Thyroid gland (tissue), 4 donors: ENCODE data around the gene GLRX. TPM values are rescaled to one million over a fixed set of nuclear protein-coding genes. Genes with fewer than 3 reads are reported as not detected.
A peak's percentile ranks its signal among the peaks of the same experiment; 100 is the strongest.

Source experiments
- DNase-seq, 2 donors: peaks; one replicate each; pipeline ENCODE4 v3.0.0-alpha.2; 2019
- H3K27ac ChIP-seq, 3 donors: fragments of 200-600 bp; sonication (generic); 1 replicate in 2 of 3; 2 replicates in 1 of 3; pipeline ENCODE4 v1.5.1; 2016 to 2019; ENCODE audit warnings: mild to moderate bottlenecking in 1 of 3, moderate library complexity in 1 of 3
- H3K27me3 ChIP-seq: fragments of 200-600 bp; sonication (generic); one replicate; pipeline ENCODE4 v1.5.1; 2019
- H3K36me3 ChIP-seq, 2 donors: fragments of 200-600 bp; sonication (generic); one replicate each; pipeline ENCODE4 v1.5.1; 2016 to 2019
- H3K4me1 ChIP-seq, 2 donors: fragments of 200-600 bp; sonication (generic); one replicate each; pipeline ENCODE4 v1.5.1; 2017 to 2019
- H3K4me3 ChIP-seq, 3 donors: fragments of 200-600 bp; sonication (generic); replicated peaks in 1 of 3; 1 replicate in 2 of 3; 2 replicates in 1 of 3; pipeline ENCODE4 v1.5.1; 2016; ENCODE audit warnings: mild to moderate bottlenecking in 1 of 3
- H3K9me3 ChIP-seq: fragments of 200-600 bp; sonication (generic); one replicate; pipeline ENCODE4 v1.5.1; 2017
- POLR2A ChIP-seq, 2 donors: fragments of 450-650 bp; IDR thresholded peaks; one replicate each; pipeline ENCODE4 v1.6.1; 2017; ENCODE audit warnings: antibody characterized with exemption in 2 of 2, mild to moderate bottlenecking in 2 of 2, moderate library complexity in 1 of 2
- WGBS, 2 donors: methylation state at CpG; one replicate each; pipeline ENCODE4 v1.1.5; 2017; 5-methylcytosine and 5-hydroxymethylcytosine counted together
- intact Hi-C: fragments of 100-400 bp; cut with DNase I; formaldehyde crosslinking; loops from one replicate; pipeline ENCODE4 v1.15.1; 2023
- total RNA-seq, 4 donors: library from RNA; depleted of rRNA; stranded (reverse); fragments of >200 nt; gene quantifications; one replicate each; pipeline ENCODE4 v1.2.3, GENCODE V29; 2016
- TF ChIP-seq, protein P1 (sequence below), 6 experiments: fragments of 200-600 bp in 3 of 6; fragments of 450-650 bp in 3 of 6; sonication (generic) in 3 of 6; IDR thresholded peaks; one replicate each; pipeline ENCODE4 v1.5.1; 2016 to 2019; ENCODE audit warnings: antibody characterized with exemption in 6 of 6, mild to moderate bottlenecking in 2 of 6, inconsistent platforms in 1 of 6, moderate library complexity in 1 of 6

Gene GLRX
- total RNA-seq, 4 donors from 2014 or later, result 30.1 to 68.7 (median 37.7) TPM

DNA sequence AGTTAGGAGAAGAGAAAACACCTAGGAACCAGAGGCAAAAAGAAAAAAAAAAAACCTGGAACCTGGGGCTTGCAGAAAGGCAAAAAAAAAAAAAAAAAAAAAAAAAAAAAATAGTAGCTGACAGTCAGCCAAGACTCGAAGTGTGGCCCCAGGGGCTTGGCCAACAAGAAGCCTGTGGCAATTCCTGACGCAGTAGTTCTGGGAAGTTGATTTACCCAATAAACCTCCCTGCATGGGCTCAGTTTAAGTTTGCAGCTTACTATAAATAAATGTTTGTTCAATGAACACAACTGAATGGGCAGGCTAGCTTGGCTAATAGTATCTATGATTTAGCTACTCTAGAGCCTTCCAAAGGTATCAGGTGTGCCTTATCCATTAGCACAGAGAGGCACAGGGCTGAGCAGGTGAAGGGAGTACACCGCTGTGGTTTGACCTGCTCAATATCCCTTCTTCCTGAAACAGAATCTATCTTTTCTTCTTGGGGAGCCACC lies 21.3 kb upstream of the GLRX start:
- TF ChIP-seq, protein P1, sequence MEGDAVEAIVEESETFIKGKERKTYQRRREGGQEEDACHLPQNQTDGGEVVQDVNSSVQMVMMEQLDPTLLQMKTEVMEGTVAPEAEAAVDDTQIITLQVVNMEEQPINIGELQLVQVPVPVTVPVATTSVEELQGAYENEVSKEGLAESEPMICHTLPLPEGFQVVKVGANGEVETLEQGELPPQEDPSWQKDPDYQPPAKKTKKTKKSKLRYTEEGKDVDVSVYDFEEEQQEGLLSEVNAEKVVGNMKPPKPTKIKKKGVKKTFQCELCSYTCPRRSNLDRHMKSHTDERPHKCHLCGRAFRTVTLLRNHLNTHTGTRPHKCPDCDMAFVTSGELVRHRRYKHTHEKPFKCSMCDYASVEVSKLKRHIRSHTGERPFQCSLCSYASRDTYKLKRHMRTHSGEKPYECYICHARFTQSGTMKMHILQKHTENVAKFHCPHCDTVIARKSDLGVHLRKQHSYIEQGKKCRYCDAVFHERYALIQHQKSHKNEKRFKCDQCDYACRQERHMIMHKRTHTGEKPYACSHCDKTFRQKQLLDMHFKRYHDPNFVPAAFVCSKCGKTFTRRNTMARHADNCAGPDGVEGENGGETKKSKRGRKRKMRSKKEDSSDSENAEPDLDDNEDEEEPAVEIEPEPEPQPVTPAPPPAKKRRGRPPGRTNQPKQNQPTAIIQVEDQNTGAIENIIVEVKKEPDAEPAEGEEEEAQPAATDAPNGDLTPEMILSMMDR (IDR thresholded peaks at IDR 0.05), result no peak
- TF ChIP-seq POLR2A (IDR thresholded peaks at IDR 0.05), result no peak
- peaks cover 8 to 16% of the 10 kb centered on the region in 2 donors for H3K4me1 ChIP-seq
- intact Hi-C loops, result loop anchor here (5.0 kb wide), 1 partner anchor 201 kb away; no protein-coding TSS in a partner anchor
- WGBS, 2 donors, result 39 to 43% methylated on average over 3 of the region's 3 CpGs
- no peak for DNase-seq
- H3K4me3 ChIP-seq, result no peak overlapping the region
- H3K27ac ChIP-seq, result peak overlapping the region in 2 of 3 donors; percentile 33 to 59
- H3K9me3 ChIP-seq, result no peaks in the 10 kb centered on the region
- no peaks in the 10 kb centered on the region for H3K36me3 ChIP-seq
- no peaks in the 10 kb centered on the region for H3K27me3 ChIP-seq

DNA sequence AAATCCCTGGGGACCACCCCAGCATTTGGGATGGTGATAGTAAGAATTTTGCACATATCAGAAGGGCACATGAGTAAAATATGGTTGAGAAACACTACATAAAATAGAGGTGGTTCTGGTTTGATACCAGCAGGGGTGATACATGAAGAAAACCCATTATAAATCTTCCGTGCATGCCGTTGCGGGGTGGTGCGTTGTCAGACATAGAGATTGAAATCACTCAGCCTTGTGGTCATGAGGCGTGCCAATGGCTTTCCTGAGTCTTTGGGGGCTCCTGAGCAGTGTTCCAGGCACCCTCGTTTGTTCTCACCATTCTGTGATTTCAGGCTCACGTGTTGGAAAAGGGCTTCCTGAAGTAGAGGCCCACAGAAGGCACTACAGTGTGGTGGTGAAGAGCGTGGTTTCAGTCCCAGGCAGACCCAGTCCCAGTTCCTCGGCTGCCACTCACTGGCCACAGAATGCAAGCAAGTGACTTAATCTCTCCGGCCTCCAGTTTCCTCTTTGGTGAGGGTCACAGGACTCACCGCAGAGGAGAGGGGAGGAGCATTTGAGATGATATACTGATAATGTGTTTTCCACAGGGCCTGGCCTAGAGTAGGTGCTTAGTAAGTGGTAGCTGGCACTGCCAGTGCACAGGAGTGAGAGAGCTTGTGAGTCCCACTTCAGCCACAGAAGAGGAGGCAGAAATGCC lies 20.5 kb upstream of the GLRX start:
- peak; percentile 44 to 49 for DNase-seq
- intact Hi-C loops, result loop anchor here (5.0 kb wide), 1 partner anchor 201 kb away; no protein-coding TSS in a partner anchor
- Histone ChIP-seq H3K4me3 (no peak overlapping the region), H3K27me3 (no peaks in the 10 kb centered on the region), H3K9me3 (no peaks in the 10 kb centered on the region), H3K4me1 (peaks cover 8 to 16% of the 10 kb centered on the region in 2 donors), H3K27ac (peak overlapping the region in 2 of 3 donors; percentile 33 to 59), H3K36me3 (no peaks in the 10 kb centered on the region)
- TF ChIP-seq POLR2A (IDR thresholded peaks at IDR 0.05), result no peak
- TF ChIP-seq, protein P1 (IDR thresholded peaks at IDR 0.05), result peak in 3 of 6 experiments; percentile 11 to 21 (median 16)
- 63 to 64% methylated on average over 11 of the region's 11 CpGs for WGBS, 2 donors

DNA sequence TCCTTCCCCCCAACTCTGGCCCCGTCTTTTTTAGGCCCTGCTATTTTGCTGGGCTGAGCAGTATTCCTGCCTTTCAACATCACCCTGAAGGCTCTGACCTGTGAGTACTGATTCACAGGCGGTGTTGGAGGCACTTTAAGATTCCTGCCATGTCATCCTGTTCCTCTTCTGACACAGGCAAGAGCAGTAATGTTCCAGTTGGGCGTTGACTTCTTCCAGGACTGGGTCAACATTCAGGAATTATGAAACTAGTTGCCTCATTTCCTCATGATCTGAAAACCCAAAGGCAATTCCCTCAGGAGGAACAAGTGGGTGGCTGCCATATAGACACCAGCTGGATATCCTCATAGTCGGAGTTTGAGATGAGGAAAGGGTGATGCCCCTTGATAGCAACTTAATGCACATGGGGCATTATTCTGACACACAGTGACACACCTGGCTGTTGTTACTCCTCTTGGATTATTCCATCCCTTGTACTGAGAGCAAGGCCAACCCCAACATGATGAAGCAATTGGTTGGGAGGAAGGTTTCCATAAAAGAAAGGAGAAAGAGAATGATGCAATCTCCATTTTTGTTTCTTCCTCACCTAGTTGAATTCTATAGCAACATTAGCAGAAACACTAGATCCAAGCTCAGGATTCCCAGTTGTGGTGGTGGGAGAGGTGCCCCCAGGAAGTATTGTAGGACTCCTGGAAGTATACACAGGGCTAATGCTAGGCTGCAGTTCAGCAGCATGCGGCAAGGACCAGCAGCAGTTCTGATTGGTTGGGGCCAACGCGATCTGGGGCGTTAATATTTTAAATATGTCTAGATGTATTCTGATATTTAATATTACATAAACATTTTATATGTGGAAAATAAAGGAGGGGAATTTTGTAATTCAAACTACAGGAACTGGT lies 19.6 kb upstream of the GLRX start:
- WGBS, 2 donors, result 86 to 88% methylated on average over 8 of the region's 8 CpGs
- no peaks in the 10 kb centered on the region for H3K27me3 ChIP-seq
- no peaks in the 10 kb centered on the region for H3K9me3 ChIP-seq
- H3K27ac ChIP-seq, result no peak overlapping the region
- no peak for DNase-seq
- H3K4me1 ChIP-seq, result peaks cover 8 to 16% of the 10 kb centered on the region in 2 donors
- intact Hi-C loops, result loop anchor here (5.0 kb wide), 1 partner anchor 200 kb away; no protein-coding TSS in a partner anchor
- TF ChIP-seq, protein P1 (IDR thresholded peaks at IDR 0.05), result no peak
- no peak for TF ChIP-seq POLR2A (IDR thresholded peaks at IDR 0.05)
- no peaks in the 10 kb centered on the region for H3K36me3 ChIP-seq
- no peak overlapping the region for H3K4me3 ChIP-seq

DNA sequence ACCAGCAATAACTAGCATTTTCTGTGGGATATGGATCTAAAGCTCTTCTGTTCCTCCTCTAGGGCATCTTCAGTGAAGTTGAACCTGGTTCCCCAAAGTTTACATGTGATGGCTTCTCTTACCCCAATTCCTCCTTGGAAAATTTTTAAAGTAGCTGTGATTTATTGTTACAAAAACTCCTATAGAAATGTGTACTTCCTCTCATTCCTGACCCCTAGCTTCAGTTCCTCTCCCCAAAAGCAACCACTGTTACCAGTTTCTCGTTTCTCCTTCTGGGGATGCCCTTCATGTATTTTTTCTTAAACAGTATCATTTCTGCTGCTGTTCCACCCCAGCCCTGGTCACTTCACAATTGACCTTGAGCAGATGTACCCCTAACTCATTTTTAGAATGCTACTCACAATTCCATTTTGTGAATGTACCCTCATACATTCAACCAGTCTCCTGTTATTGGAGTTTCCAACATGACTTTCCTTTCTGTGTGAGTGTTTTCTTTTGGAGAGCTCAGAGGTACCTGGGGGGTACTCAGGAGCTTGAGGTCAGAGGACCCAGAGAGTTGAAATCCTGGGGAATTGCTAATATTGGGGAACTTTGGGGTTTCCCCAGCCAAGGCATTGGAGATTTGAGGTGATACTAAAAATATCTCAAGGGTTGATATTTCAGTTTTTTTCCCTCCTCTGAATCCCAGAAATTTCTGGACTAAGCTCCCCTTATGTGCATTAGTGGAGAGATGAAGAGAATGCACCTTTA lies 18.6 kb upstream of the GLRX start:
- H3K4me3 ChIP-seq, result no peak overlapping the region
- no peak for TF ChIP-seq POLR2A (IDR thresholded peaks at IDR 0.05)
- TF ChIP-seq, protein P1 (IDR thresholded peaks at IDR 0.05), result no peak
- no peaks in the 10 kb centered on the region for H3K9me3 ChIP-seq
- 82 to 91% methylated on average over 1 of the region's 1 CpG for WGBS, 2 donors
- no peaks in the 10 kb centered on the region for H3K36me3 ChIP-seq
- DNase-seq, result no peak
- no peaks in the 10 kb centered on the region for H3K27me3 ChIP-seq
- H3K4me1 ChIP-seq, result peaks cover 12 to 24% of the 10 kb centered on the region in 2 donors
- peak overlapping the region in 1 of 3 donors; percentile 12 for H3K27ac ChIP-seq
- intact Hi-C loops, result loop anchor here (5.0 kb wide), 1 partner anchor 199 kb away; no protein-coding TSS in a partner anchor
